Measurements from ENCODE around the gene HDDC2.
"Not testable (repeated sequence)": the region's sequence is repeated elsewhere in the genome, so short reads cannot be mapped to it uniquely, and the experiment has no call there.

The HDDC2 gene

GRCh38 chr6:125304970-125305660 is 3.3 kb upstream of the HDDC2 start:
- no peak for DNase-seq

- DNase-seq = no peak
Observed at GRCh38 chr6:125303512-125303854, 1.7 kb upstream of the HDDC2 start.

- no peak for DNase-seq
Observed at GRCh38 chr6:125302840-125303511, 1.2 kb upstream of the HDDC2 start.

- DNase-seq = no peak
Observed at GRCh38 chr6:125300992-125301434, 754 bp downstream of the HDDC2 start.

- DNase-seq = no peak
Observed at GRCh38 chr6:125299257-125299656, 2.5 kb downstream of the HDDC2 start.

GRCh38 chr6:125296471-125296870 is 5.3 kb downstream of the HDDC2 start:
- no peak for DNase-seq

- no peak for DNase-seq
Observed at GRCh38 chr6:125294925-125295324, 6.8 kb downstream of the HDDC2 start.

- no peak for DNase-seq
Observed at GRCh38 chr6:125294036-125294435, 7.7 kb downstream of the HDDC2 start.

- no peak for DNase-seq
Observed at GRCh38 chr6:125293587-125293986, 8.2 kb downstream of the HDDC2 start.

- no peak for DNase-seq
Observed at GRCh38 chr6:125287718-125288117, 14.0 kb downstream of the HDDC2 start.

GRCh38 chr6:125285936-125286335 is 15.8 kb downstream of the HDDC2 start:
- DNase-seq = no peak

- DNase-seq = no peak
Observed at GRCh38 chr6:125285353-125285752, 16.4 kb downstream of the HDDC2 start.

GRCh38 chr6:125282470-125282869 is 19.3 kb downstream of the HDDC2 start:
- DNase-seq = not testable (repeated sequence)

- DNase-seq = not testable (repeated sequence)
Observed at GRCh38 chr6:125280370-125281035, 21.3 kb downstream of the HDDC2 start.

- no peak for DNase-seq
Observed at GRCh38 chr6:125279961-125280360, 21.8 kb downstream of the HDDC2 start.

- DNase-seq = no peak
Observed at GRCh38 chr6:125277838-125278237, 23.9 kb downstream of the HDDC2 start.

GRCh38 chr6:125275779-125276178 is 26.0 kb downstream of the HDDC2 start:
- DNase-seq = no peak

- no peak for DNase-seq
Observed at GRCh38 chr6:125274935-125275334, 26.8 kb downstream of the HDDC2 start.

- no peak for DNase-seq
Observed at GRCh38 chr6:125273965-125274364, 27.8 kb downstream of the HDDC2 start.

GRCh38 chr6:125273251-125273650 is 28.5 kb downstream of the HDDC2 start:
- DNase-seq = no peak

GRCh38 chr6:125271486-125272159 is 30.1 kb downstream of the HDDC2 start:
- DNase-seq = no peak

- DNase-seq = no peak
Observed at GRCh38 chr6:125270380-125270779, 31.4 kb downstream of the HDDC2 start.

- DNase-seq = no peak
Observed at GRCh38 chr6:125269328-125269985, 32.3 kb downstream of the HDDC2 start.

All from islet precursor cell (in vitro differentiated cells).